CD4-positive, CD25-positive, alpha-beta regulatory T cell (primary cell): Measurements from ENCODE around the gene ACTR10. TPM values are rescaled to one million over a fixed set of nuclear protein-coding genes. Genes with fewer than 3 reads are reported as not detected.

Experiments
- ATAC-seq, 2 donors: fragments of 150-1000 bp; cut with Tn5 transposase; one replicate each; pipeline ENCODE4 v1.10.0; 2021; ENCODE audit warnings: low read depth in 2 of 2, moderate number of reproducible peaks in 2 of 2, moderate library complexity in 1 of 2
- DNase-seq, 3 donors: peaks; one replicate each; pipeline versions ENCODE4 v3.0.0 to v3.0.0-alpha.2; 2012 to 2022; ENCODE audit warnings: mixed read lengths in 1 of 3
- H3K27ac ChIP-seq: one replicate; pipeline ENCODE4 v1.7.0; 2013; ENCODE audit warnings: mild to moderate bottlenecking, low read length; ENCODE audit not compliant: insufficient read depth, poor library complexity, severe bottlenecking
- H3K27me3 ChIP-seq: one replicate; pipeline ENCODE4 v1.7.0; 2013; ENCODE audit warnings: low read length; ENCODE audit not compliant: control insufficient read depth, insufficient read depth
- H3K36me3 ChIP-seq: one replicate; pipeline ENCODE4 v1.7.0; 2013; ENCODE audit warnings: mild to moderate bottlenecking, low read length, moderate library complexity; ENCODE audit not compliant: control insufficient read depth, insufficient read depth
- H3K4me1 ChIP-seq: 2 replicates; pipeline ENCODE4 v1.7.0; 2013; ENCODE audit warnings: mild to moderate bottlenecking, low read length; ENCODE audit not compliant: insufficient read depth, control insufficient read depth, poor library complexity, severe bottlenecking
- H3K4me3 ChIP-seq: one replicate; pipeline ENCODE4 v1.7.0; 2013; ENCODE audit warnings: low read depth, mild to moderate bottlenecking, low read length, moderate library complexity
- H3K9me3 ChIP-seq, 2 experiments: 1 replicate in 1 of 2; 2 replicates in 1 of 2; pipeline ENCODE4 v1.7.0; 2013; ENCODE audit warnings: low read length in 2 of 2, mild to moderate bottlenecking in 1 of 2, moderate library complexity in 1 of 2; ENCODE audit not compliant: control insufficient read depth in 2 of 2
- H3K27ac Mint-ChIP-seq, 3 donors: one replicate each; pipeline ENCODE4 v1.8.0; 2020 to 2022; ENCODE audit warnings: mild to moderate bottlenecking in 3 of 3, mixed read lengths in 3 of 3, moderate library complexity in 2 of 3
- H3K27me3 Mint-ChIP-seq: one replicate; pipeline ENCODE4 v1.8.0; 2022; ENCODE audit warnings: mild to moderate bottlenecking, mixed read lengths
- H3K36me3 Mint-ChIP-seq: one replicate; pipeline ENCODE4 v1.8.0; 2020; ENCODE audit warnings: mixed read lengths
- H3K4me1 Mint-ChIP-seq, 4 donors: one replicate each; pipeline ENCODE4 v1.8.0; 2020 to 2022; ENCODE audit warnings: mixed read lengths in 4 of 4, mild to moderate bottlenecking in 1 of 4
- H3K4me3 Mint-ChIP-seq, 4 donors: one replicate each; pipeline ENCODE4 v1.8.0; 2020 to 2022; ENCODE audit warnings: mild to moderate bottlenecking in 4 of 4, mixed read lengths in 4 of 4, moderate library complexity in 3 of 4
- H3K9me3 Mint-ChIP-seq, 7 donors: one replicate each; pipeline ENCODE4 v1.8.0; 2020 to 2022; ENCODE audit warnings: mixed read lengths in 7 of 7, mild to moderate bottlenecking in 3 of 7, moderate library complexity in 2 of 7
- polyA plus RNA-seq, 4 donors: library from polyadenylated mRNA; unstranded; fragments of 300-500 nt; fragmentation: Illumina TruSeq; gene quantifications; one replicate each; pipeline ENCODE4 v1.2.3, GENCODE V29; 2021
- total RNA-seq: library from RNA; stranded (reverse); gene quantifications from one replicate; pipeline ENCODE4 v1.2.3, GENCODE V29; 2022

The ACTR10 gene
- total and polyA plus RNA-seq, 5 donors from 2014 or later: 43.4 to 98.3 (median 86.4) TPM

GRCh38 chr14:58238252-58239243 is 38.6 kb downstream of the ACTR10 start:
- no peak for DNase-seq
- Mint-ChIP-seq H3K36me3 (peaks cover 3% of the 10 kb centered on the region), H3K27me3 (peaks cover 11% of the 10 kb centered on the region), H3K27ac (no peak overlapping the region), H3K4me1 (peaks cover 8 to 21% (median 13%) of the 10 kb centered on the region in 4 donors), H3K4me3 (no peak overlapping the region), H3K9me3 (peaks cover 0 to 3% (median 0%) of the 10 kb centered on the region in 7 donors)
- Histone ChIP-seq H3K4me3 (peak overlapping the region; percentile 100), H3K27ac (peak overlapping the region; percentile 76), H3K4me1 (peaks cover 11% of the 10 kb centered on the region), H3K36me3 (peaks cover 10% of the 10 kb centered on the region), H3K9me3 (no peaks in the 10 kb centered on the region), H3K27me3 (no peaks in the 10 kb centered on the region)
- no peak for ATAC-seq

GRCh38 chr14:58239244-58240195 is 39.6 kb downstream of the ACTR10 start:
- H3K36me3 Mint-ChIP-seq: peaks cover 3% of the 10 kb centered on the region
- H3K27me3 Mint-ChIP-seq: peaks cover 13% of the 10 kb centered on the region
- Histone ChIP-seq H3K4me1 (peaks cover 16% of the 10 kb centered on the region), H3K27me3 (no peaks in the 10 kb centered on the region), H3K4me3 (peak overlapping the region; percentile 100), H3K9me3 (no peaks in the 10 kb centered on the region), H3K36me3 (peaks cover 2% of the 10 kb centered on the region), H3K27ac (peak overlapping the region; percentile 76)
- ATAC-seq (peak; percentile 24 to 26), DNase-seq (peak; percentile 76 to 89 (median 83))
- no peak overlapping the region for H3K4me3 Mint-ChIP-seq
- H3K4me1 Mint-ChIP-seq: peaks cover 15 to 27% (median 19%) of the 10 kb centered on the region in 4 donors
- H3K27ac Mint-ChIP-seq: no peak overlapping the region
- H3K9me3 Mint-ChIP-seq: peaks cover 0 to 3% (median 0%) of the 10 kb centered on the region in 7 donors

- no peak for DNase-seq
Observed at GRCh38 chr14:58243790-58244555, 44.0 kb downstream of the ACTR10 start.

GRCh38 chr14:58244556-58245387 is 44.8 kb downstream of the ACTR10 start, which contains the start of gene PSMA3:
TSS of gene PSMA3 (plus strand) at chr14:58244843. CDS start at chr14:58244921, 78 bp downstream.
- peaks cover 37 to 58% (median 42%) of the 10 kb centered on the region in 4 donors for H3K4me1 Mint-ChIP-seq
- H3K27ac Mint-ChIP-seq: peak within 1 kb of the TSS; percentile 98 to 99 (median 99)
- H3K27me3 Mint-ChIP-seq: peaks cover 14% of the 10 kb centered on the region
- DNase-seq: peak; percentile 96 to 98 (median 98)
- Histone ChIP-seq H3K9me3 (no peaks in the 10 kb centered on the region), H3K36me3 (peaks cover 9% of the 10 kb centered on the region), H3K27me3 (no peaks in the 10 kb centered on the region), H3K4me3 (peak within 1 kb of the TSS; percentile 100), H3K27ac (peak within 1 kb of the TSS; percentile 97), H3K4me1 (peaks cover 39% of the 10 kb centered on the region)
- peaks cover 11% of the 10 kb centered on the region for H3K36me3 Mint-ChIP-seq
- peaks cover 0 to 2% (median 0%) of the 10 kb centered on the region in 7 donors for H3K9me3 Mint-ChIP-seq
- peak; percentile 94 to 96 for ATAC-seq
- peak within 1 kb of the TSS; percentile 95 to 100 (median 98) for H3K4me3 Mint-ChIP-seq

More at GRCh38 chr14:58243790-58244555, 44.0 kb downstream of the ACTR10 start:
- Histone ChIP-seq H3K4me1 (peaks cover 36% of the 10 kb centered on the region), H3K36me3 (peaks cover 2% of the 10 kb centered on the region), H3K9me3 (no peaks in the 10 kb centered on the region), H3K4me3 (peak overlapping the region; percentile 100), H3K27me3 (no peaks in the 10 kb centered on the region), H3K27ac (peak overlapping the region; percentile 97)
- Mint-ChIP-seq H3K27me3 (peaks cover 18% of the 10 kb centered on the region), H3K4me3 (peak overlapping the region; percentile 95 to 100 (median 98)), H3K36me3 (peaks cover 13% of the 10 kb centered on the region), H3K9me3 (peaks cover 0 to 3% (median 0%) of the 10 kb centered on the region in 7 donors), H3K4me1 (peaks cover 37 to 60% (median 44%) of the 10 kb centered on the region in 4 donors), H3K27ac (peak overlapping the region; percentile 98 to 99 (median 99))
- peak; percentile 31 to 39 for ATAC-seq

GRCh38 chr14:58245562-58245961 is 45.6 kb downstream of the ACTR10 start:
- H3K27me3 ChIP-seq: no peaks in the 10 kb centered on the region
- DNase-seq: no peak
- Mint-ChIP-seq H3K9me3 (no peaks in the 10 kb centered on the region), H3K27ac (peak overlapping the region; percentile 98 to 99 (median 99)), H3K4me1 (peaks cover 38 to 57% (median 42%) of the 10 kb centered on the region in 4 donors), H3K36me3 (peaks cover 15% of the 10 kb centered on the region), H3K4me3 (peak overlapping the region; percentile 95 to 100 (median 98)), H3K27me3 (peaks cover 7% of the 10 kb centered on the region)
- no peak for ATAC-seq
- peaks cover 40% of the 10 kb centered on the region for H3K4me1 ChIP-seq
- H3K4me3 ChIP-seq: peak overlapping the region; percentile 100
- H3K9me3 ChIP-seq: no peaks in the 10 kb centered on the region
- peaks cover 15% of the 10 kb centered on the region for H3K36me3 ChIP-seq
- H3K27ac ChIP-seq: peak overlapping the region; percentile 97

- DNase-seq (no peak), ATAC-seq (no peak)
- peaks cover 47% of the 10 kb centered on the region for H3K36me3 ChIP-seq
- no peaks in the 10 kb centered on the region for H3K9me3 ChIP-seq
- no peak overlapping the region for H3K27ac ChIP-seq
- no peak overlapping the region for H3K4me3 ChIP-seq
- Mint-ChIP-seq H3K4me3 (no peak overlapping the region), H3K36me3 (peaks cover 31% of the 10 kb centered on the region), H3K27ac (no peak overlapping the region), H3K9me3 (no peaks in the 10 kb centered on the region), H3K4me1 (peaks cover 26 to 50% (median 44%) of the 10 kb centered on the region in 4 donors), H3K27me3 (peaks cover 4% of the 10 kb centered on the region)
- H3K4me1 ChIP-seq: peaks cover 33% of the 10 kb centered on the region
- no peaks in the 10 kb centered on the region for H3K27me3 ChIP-seq
Observed at GRCh38 chr14:58249611-58250010, 49.7 kb downstream of the ACTR10 start.
